ENCODE results near the gene WNK2.

The WNK2 gene

GRCh38 chr9:93186215-93186945, 2.4 kb downstream of the WNK2 start:
- DNase-seq (ENCODE audit: low read depth), result no peak
- TF ChIP-seq MAX (IDR thresholded peaks at IDR 0.05; ENCODE audit: low read depth, low read length), result no peak
- no peak for TF ChIP-seq POLR2A (IDR thresholded peaks at IDR 0.05; ENCODE audit: extremely low read depth, insufficient read length)
- no peak for TF ChIP-seq CTCF (IDR thresholded peaks at IDR 0.05; ENCODE audit: low read depth, low read length)
- no peak for TF ChIP-seq MYC (IDR thresholded peaks at IDR 0.05; ENCODE audit: low read depth, low read length)
- H3K4me3 ChIP-seq (ENCODE audit: low read depth, low read length), result no peak overlapping the region

GRCh38 chr9:93187047-93187446, 3.1 kb downstream of the WNK2 start:
- no peak for TF ChIP-seq CTCF (IDR thresholded peaks at IDR 0.05; ENCODE audit: low read depth, low read length)
- no peak for TF ChIP-seq POLR2A (IDR thresholded peaks at IDR 0.05; ENCODE audit: extremely low read depth, insufficient read length)
- H3K4me3 ChIP-seq (ENCODE audit: low read depth, low read length), result no peak overlapping the region
- DNase-seq (ENCODE audit: low read depth), result no peak

GRCh38 chr9:93187574-93187973, 3.6 kb downstream of the WNK2 start:
- DNase-seq (ENCODE audit: low read depth), result no peak
- H3K4me3 ChIP-seq (ENCODE audit: low read depth, low read length), result no peak overlapping the region
- TF ChIP-seq CTCF (IDR thresholded peaks at IDR 0.05; ENCODE audit: low read depth, low read length), result no peak
- no peak for TF ChIP-seq MAX (IDR thresholded peaks at IDR 0.05; ENCODE audit: low read depth, low read length)
- TF ChIP-seq MYC (IDR thresholded peaks at IDR 0.05; ENCODE audit: low read depth, low read length), result no peak
- TF ChIP-seq POLR2A (IDR thresholded peaks at IDR 0.05; ENCODE audit: extremely low read depth, insufficient read length), result no peak

GRCh38 chr9:93188426-93189368, 4.8 kb downstream of the WNK2 start:
- H3K4me3 ChIP-seq (ENCODE audit: low read depth, low read length), result no peak overlapping the region
- DNase-seq (ENCODE audit: low read depth), result no peak
- TF ChIP-seq MYC (IDR thresholded peaks at IDR 0.05; ENCODE audit: low read depth, low read length), result no peak
- TF ChIP-seq MAX (IDR thresholded peaks at IDR 0.05; ENCODE audit: low read depth, low read length), result no peak
- TF ChIP-seq POLR2A (IDR thresholded peaks at IDR 0.05; ENCODE audit: extremely low read depth, insufficient read length), result no peak
- no peak for TF ChIP-seq CTCF (IDR thresholded peaks at IDR 0.05; ENCODE audit: low read depth, low read length)

GRCh38 chr9:93189369-93190132, 5.6 kb downstream of the WNK2 start:
- TF ChIP-seq MYC (IDR thresholded peaks at IDR 0.05; ENCODE audit: low read depth, low read length) (no peak), MAX (IDR thresholded peaks at IDR 0.05; ENCODE audit: low read depth, low read length) (no peak), CTCF (IDR thresholded peaks at IDR 0.05; ENCODE audit: low read depth, low read length) (no peak), POLR2A (IDR thresholded peaks at IDR 0.05; ENCODE audit: extremely low read depth, insufficient read length) (no peak)
- no peak overlapping the region for H3K4me3 ChIP-seq (ENCODE audit: low read depth, low read length)
- DNase-seq (ENCODE audit: low read depth), result no peak
